Measurements from ENCODE around the gene SIRT5.

SIRT5 gene

DNA sequence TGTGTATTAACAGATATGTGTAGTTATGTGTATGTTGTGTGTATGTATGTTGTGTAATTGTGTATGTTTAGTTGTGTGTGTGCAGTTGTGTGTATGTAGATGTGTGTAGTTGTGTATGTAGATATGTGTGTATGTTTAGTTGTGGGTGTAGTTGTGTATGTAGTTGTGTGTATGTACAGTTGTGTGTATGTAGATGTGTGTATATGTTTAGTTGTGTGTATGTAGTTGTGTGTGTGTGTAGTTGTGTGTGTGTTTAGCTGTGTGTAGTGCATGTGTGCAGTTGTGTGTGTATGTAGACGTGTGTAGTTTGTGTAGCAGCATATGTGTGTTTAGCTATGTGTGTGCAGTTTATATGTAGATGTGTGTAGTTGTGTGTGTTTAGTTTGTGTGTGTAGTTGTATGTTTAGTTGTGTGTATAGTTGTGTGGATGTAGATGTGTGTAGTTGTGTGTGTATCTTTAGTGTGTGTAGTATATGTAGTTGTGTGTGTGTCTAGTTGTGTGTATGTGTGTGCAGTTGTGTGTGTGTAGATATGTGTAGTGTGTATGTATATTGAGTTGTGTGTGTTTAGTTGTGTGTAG is 16.3 kb downstream of the SIRT5 start:
- no peak for DNase-seq

DNA sequence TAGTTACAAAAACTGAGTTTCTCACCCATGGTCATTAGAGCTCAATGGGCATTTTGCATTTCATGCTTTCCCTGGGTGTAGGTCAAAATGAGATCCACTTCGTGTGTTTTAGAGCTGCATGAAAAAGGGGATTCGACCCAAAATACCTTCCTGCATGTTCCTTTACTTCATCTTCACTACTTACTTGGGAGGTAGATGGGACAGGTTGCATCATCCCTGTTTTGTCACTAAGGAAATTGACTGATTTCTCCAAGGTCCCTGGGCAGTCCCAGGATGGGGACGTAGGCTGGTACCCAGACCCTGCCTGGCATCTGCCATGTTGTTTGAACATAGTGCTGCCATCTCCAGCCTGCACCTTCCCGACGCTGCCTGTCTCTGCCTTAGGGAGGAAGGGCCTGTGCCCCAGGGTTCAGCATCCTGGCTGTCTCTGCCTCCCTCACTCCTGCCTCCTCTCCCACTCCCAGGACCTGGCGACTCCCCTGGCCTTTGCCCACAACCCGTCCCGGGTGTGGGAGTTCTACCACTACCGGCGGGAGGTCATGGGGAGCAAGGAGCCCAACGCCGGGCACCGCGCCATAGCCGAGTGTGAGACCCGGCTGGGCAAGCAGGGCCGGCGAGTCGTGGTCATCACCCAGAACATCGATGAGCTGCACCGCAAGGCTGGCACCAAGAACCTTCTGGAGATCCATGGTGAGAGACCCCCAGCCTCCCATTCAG is 17.0 kb downstream of the SIRT5 start:
- DNase-seq, result no peak

DNA sequence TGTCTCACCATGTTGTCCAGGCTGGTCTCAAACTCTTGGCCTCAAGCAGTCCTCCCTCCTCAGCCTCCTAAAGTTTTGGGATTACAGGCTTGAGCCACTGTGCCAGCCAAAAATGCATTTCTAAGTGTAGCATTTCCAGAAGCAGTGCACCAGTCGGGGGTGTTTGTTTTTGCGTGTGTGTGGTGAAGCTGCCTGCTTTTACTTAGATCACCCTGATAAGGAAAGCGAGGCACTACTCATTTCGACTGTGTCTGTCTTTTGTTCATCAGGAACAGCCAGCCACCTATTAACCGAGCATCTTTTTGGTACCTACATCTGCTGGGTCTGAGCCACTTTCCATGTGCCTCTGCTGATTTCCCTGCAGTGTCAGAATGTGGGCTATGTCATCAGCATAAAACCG is 18.7 kb downstream of the SIRT5 start:
- no peak for DNase-seq

DNA sequence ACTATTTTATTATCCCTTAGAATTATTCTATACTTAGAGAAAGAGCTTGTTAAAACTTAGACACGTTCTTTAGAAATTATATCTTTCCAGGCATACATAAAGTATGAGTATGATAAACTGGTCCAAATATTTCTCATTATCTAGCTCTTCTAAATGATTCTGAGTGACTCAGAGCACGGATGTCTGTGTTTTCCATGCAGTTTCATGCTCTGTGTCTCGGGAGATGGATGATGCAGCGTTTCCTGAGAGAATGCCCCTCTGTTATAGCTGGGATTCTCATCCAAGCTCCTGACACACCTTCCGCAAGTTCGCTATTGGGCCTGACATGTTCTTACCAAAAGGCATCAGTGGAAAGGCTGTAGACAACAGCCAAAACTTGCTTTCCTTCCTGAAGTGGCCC is 19.3 kb downstream of the SIRT5 start:
- DNase-seq, result no peak

DNA sequence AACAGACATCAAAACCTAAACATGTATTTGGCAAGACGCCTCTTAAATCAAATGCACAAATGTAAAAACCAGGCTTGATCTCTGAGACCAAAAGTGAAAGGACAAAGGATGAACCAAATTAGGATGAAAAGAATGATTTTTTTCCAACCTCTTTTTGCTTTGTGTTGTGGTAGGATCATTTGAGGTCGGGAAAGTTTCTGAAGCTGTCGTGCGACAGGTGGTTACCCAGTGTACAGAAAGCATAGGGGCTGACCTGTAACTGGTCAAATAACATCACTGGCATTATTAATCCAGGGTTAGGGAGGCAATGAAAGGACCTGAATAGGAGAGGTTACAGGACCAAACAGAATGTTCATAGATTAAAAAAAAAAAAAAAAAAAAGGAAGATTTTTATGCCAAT is 22.7 kb downstream of the SIRT5 start:
- no peak for DNase-seq

DNA sequence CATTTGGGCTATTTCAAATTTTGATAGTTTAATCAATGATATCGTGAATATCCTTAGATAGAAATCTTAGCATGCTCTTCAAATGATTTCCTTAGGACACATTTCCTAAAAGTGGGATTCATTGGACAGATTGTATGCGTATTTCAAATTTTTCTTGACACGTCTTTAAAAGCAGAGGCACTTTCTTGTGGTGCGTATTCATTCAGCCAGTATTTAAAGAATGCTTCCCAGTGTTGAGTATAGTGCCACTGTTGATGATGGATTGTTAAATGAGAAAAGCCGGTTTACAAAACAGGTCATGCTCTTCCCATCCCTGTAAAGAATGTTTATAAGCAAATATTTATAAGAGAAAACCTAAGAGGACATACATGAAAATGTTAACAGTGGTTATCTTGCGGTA is 25.6 kb downstream of the SIRT5 start:
- no peak for DNase-seq

DNA sequence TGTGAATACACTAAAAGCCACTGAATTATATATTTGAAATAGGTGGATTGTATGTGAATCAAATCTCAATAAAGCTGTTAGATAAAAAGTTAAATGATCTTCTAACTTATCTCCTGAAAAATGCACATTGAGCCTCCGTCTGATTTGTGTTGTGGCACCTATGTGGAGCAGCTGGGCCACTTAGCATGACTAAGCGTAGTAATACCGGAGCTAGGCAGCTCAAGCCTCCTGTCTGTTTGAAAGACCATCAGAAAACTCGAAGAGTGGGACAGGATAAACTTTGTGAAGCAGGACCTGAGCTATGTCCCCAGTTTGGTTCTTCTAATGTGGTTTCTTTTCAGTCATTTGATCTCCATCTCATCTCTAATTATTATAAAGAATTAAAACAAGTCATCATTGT is 29.7 kb downstream of the SIRT5 start:
- DNase-seq, result no peak

DNA sequence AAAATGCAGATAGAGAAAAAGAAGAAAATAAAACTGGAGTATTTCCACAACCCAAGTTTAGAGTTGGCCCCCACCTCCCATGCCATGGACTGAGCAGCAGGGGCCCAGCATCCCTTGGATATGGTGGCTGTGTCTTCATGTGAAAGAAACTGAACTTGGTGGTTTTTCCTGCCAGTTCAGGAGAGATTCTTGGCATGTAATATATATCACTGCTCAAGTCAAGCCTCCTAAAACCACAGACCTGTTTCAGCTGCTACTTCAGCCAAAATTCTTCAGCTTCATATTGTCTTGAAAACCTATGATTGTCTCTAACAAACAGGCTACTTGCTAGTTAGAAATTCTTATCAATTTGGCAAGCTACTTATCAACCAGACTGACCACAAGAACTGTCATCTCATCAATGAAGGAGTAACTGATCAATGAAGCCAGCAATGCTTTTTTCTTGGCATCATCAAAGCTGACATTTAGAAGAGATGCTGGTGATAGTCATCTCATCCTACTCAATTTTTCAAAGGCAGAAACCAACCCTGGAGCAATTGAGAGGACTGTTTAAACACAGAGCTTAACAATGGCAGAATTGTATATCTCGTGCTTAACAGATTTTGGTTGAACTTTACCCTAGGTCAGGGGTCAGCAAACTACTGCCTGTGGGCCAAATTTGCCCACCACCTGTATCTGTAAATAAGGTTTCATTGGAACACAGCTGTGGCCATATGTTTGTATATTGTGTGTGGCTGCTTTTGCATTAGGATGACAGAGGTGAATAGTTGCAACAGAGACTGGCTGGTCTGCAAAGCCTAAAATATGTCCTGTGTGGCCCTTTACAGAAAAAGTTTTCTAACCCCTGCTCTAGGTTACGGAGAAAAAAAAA is 30.4 kb downstream of the SIRT5 start:
- DNase-seq, result no peak

DNA sequence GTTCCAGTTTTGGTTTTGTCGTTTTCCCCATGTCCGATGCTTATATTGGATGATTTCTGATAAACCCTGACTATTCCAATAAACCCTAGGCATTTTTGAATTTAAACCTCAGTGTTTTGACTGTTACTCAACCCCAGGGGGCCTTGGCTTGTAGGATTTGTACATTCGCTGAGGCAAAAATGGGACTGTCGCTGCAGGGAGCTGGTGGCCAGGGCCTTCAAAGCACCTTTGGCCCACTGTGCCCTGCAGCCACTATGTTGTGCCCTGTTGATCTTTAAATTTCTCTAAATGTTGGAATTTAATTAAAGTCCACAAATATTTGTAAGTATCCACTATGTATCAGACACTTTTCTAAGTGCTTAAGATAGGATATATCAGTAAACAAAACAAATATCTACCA is 31.2 kb downstream of the SIRT5 start:
- no peak for DNase-seq

DNA sequence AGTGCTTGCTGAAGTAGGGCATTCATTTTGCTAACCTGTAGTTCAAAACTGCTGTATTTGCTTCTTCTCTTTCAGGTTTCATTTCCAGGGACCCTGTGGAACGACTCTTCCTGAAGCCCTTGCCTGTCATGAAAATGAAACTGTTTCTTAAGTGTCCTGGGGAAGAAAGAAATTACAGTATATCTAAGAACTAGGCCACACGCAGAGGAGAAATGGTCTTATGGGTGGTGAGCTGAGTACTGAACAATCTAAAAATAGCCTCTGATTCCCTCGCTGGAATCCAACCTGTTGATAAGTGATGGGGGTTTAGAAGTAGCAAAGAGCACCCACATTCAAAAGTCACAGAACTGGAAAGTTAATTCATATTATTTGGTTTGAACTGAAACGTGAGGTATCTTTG is 37.3 kb downstream of the SIRT5 start:
- DNase-seq, result no peak

DNA sequence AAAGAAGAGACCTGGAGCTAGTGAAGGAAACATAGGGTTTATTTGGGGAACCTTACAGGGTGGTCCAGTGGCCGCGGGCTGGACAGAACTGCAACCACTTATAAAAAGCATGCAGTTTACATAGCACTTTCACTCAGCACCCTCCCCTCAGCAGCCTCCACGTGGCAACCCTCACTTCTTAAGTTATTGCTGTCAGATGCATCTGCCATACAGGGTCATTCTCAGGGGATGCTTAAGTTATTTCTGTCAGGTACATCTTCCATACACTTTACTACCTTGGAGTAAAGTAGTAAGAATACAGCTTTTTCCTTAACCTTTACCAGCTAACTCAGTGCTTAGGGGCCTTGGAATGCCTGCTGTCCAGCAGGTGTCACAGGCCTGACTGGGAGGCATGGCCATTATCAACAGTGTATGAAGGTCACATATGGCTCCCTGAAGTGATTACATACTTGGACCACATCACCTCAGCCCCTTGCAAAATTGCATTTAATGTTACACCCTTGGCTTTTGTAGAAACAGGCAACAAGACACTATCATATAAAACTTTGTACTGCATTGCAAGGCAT is 38.7 kb downstream of the SIRT5 start:
- DNase-seq, result no peak

DNA sequence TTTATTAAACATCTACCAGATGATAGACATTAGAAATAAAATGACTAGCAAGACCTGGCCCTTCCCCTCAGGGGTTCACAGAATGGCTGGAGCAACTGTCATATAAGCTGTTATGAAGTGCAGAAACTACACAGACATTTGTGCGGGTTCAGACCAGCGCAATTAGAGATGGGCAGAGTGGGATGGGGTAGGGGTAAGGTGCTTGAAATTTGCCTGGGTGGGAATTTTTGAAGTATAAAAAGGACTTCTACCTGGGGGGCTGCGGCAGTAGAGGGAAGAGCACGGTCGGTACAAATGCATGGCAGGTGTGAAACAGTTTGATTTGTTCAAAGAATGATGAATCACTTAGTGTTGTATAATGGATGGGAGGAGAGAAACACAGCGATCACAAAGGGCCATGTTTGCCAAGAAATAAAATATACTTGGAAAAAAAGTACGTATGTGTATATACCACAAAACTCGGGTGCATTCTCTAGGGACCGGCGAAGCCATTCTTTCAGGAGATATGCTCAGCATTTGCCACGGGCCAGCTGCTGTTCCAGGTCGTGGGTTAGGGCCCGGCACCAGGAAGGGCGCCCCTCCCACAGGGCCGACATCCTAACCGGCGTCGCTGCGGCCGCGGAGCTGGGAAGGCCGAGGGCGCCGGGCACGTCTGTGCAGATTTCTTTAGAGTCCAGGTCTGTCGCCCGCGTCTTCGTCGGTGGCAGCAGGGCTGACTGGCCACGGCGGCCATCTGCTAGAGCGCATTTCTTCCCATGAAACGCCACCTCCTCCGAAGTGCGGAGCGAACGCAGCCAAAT is 39.9 kb downstream of the SIRT5 start:
- DNase-seq, result peak in 1 of 2 donors; percentile 5

DNA sequence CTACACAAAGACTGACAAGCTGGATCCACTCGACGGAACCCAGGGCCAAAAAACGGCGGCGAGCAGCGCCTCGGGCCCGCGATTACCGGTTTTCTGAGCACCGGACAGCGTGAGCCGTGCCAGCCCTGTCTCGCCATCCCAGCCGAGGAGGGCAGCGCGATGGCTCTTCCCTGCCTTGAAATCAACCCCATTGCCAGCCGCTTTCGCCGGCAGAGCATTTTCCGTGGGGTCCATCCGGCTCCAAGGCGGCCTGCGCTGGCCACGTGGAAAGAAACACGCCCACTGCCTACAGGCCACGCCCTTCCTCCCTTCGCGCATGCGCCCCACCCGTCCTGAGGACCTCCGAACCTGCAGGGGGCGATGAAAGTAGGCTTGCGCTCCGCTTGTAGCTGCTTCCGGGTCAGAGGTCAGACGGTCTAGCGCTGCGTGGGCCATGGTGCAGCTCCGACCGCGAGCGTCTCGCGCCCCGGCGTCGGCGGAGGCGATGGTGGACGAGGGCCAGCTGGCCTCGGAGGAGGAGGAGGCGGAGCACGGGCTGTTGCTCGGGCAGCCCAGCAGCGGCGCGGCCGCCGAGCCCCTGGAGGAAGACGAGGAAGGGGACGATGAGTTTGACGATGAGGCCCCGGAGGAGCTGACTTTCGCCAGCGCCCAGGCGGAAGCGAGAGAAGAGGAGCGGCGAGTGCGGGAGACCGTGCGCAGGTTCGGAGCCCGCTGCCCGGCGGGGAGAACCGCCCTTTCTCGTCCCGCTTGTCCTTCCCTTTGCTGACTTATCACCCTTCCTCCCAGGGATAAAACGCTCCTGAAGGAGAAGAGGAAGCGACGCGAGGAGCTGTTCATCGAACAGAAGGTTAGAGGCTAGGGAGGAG is 40.8 kb downstream of the SIRT5 start, which contains the start of gene NOL7:
TSS of gene NOL7 (plus strand) at position 410 of the 866 bp plus-strand sequence. CDS start at position 434, 24 bp downstream.
- peak; percentile 99 for DNase-seq

DNA sequence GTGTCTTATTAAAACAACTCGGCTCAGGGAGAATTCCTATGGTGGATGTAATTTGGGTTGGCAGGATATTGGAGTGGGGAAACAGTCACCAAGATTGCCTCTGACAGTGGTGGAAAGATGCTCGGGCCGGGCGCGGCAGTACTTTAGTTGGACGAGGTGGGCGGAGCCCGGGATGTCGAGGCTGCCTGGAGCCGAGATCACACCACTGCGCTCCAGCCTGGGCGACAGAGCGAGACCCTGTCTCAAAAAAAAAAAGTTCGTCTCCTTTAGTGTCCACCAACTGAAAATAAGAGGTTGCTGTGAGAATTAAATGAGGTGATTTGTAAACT is 41.4 kb downstream of the SIRT5 start:
- peak; percentile 26 to 45 for DNase-seq

DNA sequence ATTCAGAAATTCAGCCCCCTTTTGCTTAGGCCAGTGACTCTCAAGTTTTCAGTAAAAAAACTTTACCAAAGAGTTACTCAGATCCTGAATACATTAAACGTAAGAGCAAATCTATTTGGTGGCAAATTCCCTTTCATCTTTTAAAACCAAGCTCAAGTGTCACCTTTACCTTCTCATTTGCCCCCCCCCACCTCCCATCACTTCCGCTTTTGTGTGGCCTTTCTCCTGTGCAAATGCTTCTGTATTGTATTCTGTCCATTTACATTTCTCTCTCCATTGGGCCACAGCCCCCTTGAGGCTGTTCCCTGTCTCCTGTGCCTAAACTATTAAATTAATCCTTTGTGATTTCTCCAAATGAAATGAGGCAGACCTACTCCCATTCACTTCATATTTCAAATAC is 42.7 kb downstream of the SIRT5 start:
- DNase-seq, result no peak

DNA sequence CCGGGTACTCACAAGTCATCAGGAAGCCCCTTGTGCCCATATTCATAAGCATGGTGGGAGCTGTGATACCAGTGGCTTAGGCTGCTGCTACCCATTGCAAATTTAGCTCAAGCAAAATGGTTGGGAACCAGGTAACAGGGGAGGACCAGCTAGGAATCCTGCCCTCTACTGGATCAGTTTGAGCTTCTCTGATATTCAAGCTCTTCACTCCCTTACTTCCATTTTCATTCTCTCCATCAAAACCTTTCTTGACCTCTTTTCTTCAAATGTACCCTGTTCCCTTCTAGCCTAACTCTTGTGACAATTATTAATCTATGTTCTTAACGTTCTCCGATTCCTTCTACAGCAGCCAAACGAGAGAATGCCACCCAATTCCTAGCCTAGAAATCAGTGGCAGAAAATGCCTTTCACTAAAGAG is 50.5 kb downstream of the SIRT5 start:
- peak in 1 of 2 donors; percentile 35 for DNase-seq

DNA sequence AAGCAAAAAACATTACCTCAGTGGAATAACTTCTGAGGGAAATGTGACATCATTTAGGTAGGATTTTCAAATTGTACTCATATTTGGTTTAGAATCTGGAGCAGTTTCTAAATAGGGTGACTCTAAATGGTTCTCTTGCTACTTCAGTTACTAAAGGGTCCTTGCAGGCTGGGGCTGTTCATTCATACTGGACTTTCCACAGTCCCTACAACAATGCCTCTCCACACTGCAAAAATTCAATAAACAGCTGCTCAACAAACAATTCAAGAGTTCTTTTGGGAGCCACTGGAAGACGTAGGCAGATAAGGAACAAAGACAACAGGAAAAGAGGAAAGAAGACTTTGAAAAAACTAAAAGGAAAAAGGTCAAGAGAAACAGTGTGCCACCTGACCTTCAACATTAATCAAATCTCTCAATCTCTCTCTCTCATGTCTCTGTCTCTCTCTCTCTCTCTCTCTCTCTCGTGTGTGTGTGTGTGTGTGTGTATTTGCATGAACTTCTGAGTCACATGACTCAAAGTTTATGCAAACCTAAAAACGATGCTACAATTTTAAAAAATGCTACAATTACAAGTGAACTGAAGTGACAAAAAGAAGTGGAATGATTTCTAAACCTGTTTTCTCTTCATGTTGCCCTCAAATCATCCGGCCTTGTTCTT is 55.2 kb downstream of the SIRT5 start:
- no peak for DNase-seq

DNA sequence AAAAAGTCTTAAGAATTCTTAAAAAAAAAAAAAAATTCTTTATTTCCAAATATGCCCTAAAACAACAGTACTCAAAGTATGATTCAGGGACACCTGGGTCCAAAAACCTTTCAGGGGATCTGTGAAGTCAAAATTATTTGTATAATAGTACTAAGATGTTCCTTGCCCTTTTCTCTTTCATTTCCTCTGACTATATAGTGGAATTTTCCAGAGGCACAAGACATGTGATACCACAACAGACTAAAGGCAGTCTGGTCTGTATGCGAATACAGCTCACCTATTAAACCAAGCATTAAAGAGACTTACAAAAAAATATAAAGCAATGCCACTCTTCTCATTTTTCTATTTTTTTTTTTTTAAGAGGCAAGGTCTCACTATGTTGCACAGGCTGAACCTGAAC is 56.1 kb downstream of the SIRT5 start:
- DNase-seq, result no peak

DNA sequence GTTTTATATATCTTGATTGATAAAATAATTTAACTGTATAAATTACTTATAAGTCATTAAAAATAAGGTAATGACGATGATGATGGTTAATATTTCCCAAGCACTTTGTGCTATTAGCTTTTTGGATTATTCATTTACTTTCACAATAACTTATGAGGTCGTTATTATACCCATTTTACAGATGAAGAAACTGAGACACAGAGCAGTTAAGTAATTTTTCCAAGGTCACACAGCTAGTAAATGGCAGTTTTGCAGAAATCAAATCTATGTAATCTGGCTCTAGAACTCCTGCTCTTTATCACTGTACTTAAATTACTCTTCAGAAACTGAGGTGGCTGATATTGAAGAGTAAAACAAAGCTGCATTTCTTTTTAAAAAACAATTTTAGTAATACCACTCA is 58.9 kb downstream of the SIRT5 start:
- DNase-seq, result no peak

DNA sequence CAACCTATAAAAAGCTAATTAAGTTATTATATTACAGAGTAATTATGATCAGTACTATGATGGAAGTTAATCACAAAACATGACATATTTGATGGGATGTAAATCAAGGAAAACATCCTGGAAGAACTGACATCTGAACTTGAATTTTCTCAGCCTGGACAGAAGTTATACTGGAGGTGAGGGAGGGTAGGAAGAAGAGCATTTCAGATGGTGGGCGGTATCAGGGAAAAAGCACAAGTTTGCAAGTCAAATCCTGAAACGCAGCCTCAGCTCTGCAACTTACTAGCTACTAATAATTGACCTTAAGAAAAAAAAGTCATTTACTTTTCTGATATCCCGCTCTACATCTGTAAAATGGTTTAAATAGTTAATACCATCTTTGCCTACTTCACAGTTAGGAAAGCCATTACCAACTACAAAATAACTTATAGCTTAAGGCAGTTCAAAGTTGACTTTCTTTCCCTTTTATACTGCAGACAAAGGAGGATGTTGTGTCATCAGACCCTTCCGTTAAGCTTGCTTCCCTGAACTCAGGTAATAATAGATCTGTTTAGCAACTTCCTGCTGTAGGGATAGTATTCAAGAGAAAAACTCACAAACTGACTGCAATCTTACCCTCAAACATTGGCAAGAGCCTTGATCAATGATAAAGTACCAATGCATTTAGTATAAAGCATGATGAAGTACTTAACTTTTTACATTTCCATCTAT is 61.7 kb downstream of the SIRT5 start:
- DNase-seq, result no peak

DNA sequence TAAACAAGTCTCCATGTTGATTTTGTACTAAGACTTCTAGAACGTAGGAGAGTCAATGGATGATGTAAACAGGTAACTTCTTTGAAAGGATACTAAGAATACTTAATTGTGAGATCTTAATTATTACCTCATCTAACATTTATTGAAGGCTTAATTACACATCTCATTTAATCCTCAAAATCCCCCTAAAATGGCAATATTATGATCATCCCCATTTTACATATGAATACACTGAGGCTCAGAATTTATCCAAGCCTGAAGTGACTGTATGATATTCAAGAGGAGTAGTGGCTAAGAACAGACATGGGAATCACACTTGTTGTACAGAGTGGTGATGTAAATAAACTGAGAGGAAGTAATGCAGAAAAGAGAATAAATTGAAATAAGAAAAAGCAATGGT is 63.6 kb downstream of the SIRT5 start:
- no peak for DNase-seq
